ENCODE data around the gene ZNF552.

DNA sequence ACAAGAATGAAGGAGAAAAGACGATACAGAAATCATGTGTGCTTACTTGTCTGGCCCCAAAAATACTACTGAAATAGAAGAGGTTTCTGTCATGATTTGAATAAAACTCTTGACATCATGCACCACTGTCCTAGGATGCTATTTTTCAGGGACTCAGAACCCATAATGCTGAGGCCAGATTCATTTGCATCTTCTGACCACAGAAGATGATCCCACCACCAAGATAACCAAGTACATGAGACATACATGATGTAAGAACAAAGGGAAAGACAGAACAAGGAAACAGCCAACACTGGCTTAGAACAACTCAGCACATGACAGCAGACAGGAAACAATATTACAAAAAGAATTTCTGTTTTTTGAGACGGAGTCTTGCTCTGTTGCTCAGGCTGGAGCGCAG, 2.5 kb downstream of the ZNF552 start:
- TF ChIP-seq POLR2A (IDR thresholded peaks at IDR 0.05): no peak
- TF ChIP-seq, protein P1, sequence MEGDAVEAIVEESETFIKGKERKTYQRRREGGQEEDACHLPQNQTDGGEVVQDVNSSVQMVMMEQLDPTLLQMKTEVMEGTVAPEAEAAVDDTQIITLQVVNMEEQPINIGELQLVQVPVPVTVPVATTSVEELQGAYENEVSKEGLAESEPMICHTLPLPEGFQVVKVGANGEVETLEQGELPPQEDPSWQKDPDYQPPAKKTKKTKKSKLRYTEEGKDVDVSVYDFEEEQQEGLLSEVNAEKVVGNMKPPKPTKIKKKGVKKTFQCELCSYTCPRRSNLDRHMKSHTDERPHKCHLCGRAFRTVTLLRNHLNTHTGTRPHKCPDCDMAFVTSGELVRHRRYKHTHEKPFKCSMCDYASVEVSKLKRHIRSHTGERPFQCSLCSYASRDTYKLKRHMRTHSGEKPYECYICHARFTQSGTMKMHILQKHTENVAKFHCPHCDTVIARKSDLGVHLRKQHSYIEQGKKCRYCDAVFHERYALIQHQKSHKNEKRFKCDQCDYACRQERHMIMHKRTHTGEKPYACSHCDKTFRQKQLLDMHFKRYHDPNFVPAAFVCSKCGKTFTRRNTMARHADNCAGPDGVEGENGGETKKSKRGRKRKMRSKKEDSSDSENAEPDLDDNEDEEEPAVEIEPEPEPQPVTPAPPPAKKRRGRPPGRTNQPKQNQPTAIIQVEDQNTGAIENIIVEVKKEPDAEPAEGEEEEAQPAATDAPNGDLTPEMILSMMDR (IDR thresholded peaks at IDR 0.05): no peak
- TF ChIP-seq POLR2AphosphoS5 (IDR thresholded peaks at IDR 0.05): no peak

Measured in prostate gland (tissue), 2 donors.